CD14-positive monocyte (primary cell): ENCODE results near the gene CPT1C. TPM values are rescaled to one million over a fixed set of nuclear protein-coding genes. Genes with fewer than 3 reads are reported as not detected.

Source experiments
- DNase-seq, 3 donors: peaks; one replicate each; pipeline ENCODE4 v3.0.0-alpha.2; 2011 to 2022
- H2AFZ ChIP-seq: 2 replicates; pipeline ENCODE4 v1.6.0; 2012; ENCODE audit warnings: mild to moderate bottlenecking, low read depth, low read length, inconsistent platforms; ENCODE audit not compliant: insufficient read depth, poor library complexity, severe bottlenecking
- H3K27ac ChIP-seq, 2 donors: 1 replicate in 1 of 2; 2 replicates in 1 of 2; pipeline ENCODE4 v1.5.1; 2012 to 2013; ENCODE audit warnings: low read length in 2 of 2, control low read depth in 1 of 2, inconsistent platforms in 1 of 2, low read depth in 1 of 2, mild to moderate bottlenecking in 1 of 2
- H3K27me3 ChIP-seq, 2 donors: one replicate each; pipeline versions ENCODE4 v1.6.0 to v1.6.1; 2011 to 2013; ENCODE audit warnings: low read length in 2 of 2; ENCODE audit not compliant: control insufficient read depth in 2 of 2, insufficient read depth in 2 of 2
- H3K36me3 ChIP-seq, 2 donors: replicated peaks in 1 of 2; 1 replicate in 1 of 2; 2 replicates in 1 of 2; pipeline versions ENCODE4 v1.5.1 to v1.6.1; 2012 to 2013; ENCODE audit warnings: low read length in 2 of 2, control low read depth in 1 of 2, inconsistent platforms in 1 of 2, mild to moderate bottlenecking in 1 of 2; ENCODE audit not compliant: insufficient read depth in 2 of 2, control insufficient read depth in 1 of 2
- H3K4me1 ChIP-seq, 2 donors: 1 replicate in 1 of 2; 2 replicates in 1 of 2; pipeline versions ENCODE4 v1.5.1 to v1.6.1; 2012 to 2013; ENCODE audit warnings: low read length in 2 of 2, control low read depth in 1 of 2, inconsistent platforms in 1 of 2, mild to moderate bottlenecking in 1 of 2, moderate library complexity in 1 of 2; ENCODE audit not compliant: insufficient read depth in 2 of 2, control insufficient read depth in 1 of 2
- H3K4me2 ChIP-seq: replicated peaks from 2 replicates; pipeline ENCODE3; 2012; ENCODE audit warnings: low read length, moderate library complexity, mild to moderate bottlenecking; ENCODE audit not compliant: poor library complexity, severe bottlenecking; ENCODE audit errors: extremely low read depth
- H3K4me3 ChIP-seq, 3 experiments: fragments of 200-600 bp in 1 of 3; sonication (generic) in 1 of 3; replicated peaks in 1 of 3; 1 replicate in 2 of 3; 2 replicates in 1 of 3; pipeline ENCODE4 v1.5.1; 2011 to 2013; ENCODE audit warnings: low read length in 3 of 3, mild to moderate bottlenecking in 3 of 3, control low read depth in 2 of 3, low read depth in 2 of 3, inconsistent platforms in 1 of 3, moderate library complexity in 1 of 3
- H3K79me2 ChIP-seq: 2 replicates; pipeline ENCODE4 v1.6.0; 2012; ENCODE audit warnings: mild to moderate bottlenecking, control low read depth, inconsistent platforms, low read length, moderate library complexity; ENCODE audit not compliant: insufficient read depth
- H3K9ac ChIP-seq: 2 replicates; pipeline ENCODE4 v1.6.0; 2017; ENCODE audit warnings: low read length, mild to moderate bottlenecking; ENCODE audit not compliant: insufficient read depth, poor library complexity, severe bottlenecking
- H3K9me3 ChIP-seq, 2 donors: replicated peaks in 1 of 2; 1 replicate in 1 of 2; 2 replicates in 1 of 2; pipeline versions ENCODE4 v1.5.1 to v1.6.1; 2012 to 2013; ENCODE audit warnings: low read length in 2 of 2, control low read depth in 1 of 2; ENCODE audit not compliant: control insufficient read depth in 1 of 2, insufficient read depth in 1 of 2
- H4K20me1 ChIP-seq: 2 replicates; pipeline ENCODE4 v1.6.0; 2012; ENCODE audit warnings: mild to moderate bottlenecking, low read length, control low read depth, moderate library complexity; ENCODE audit not compliant: insufficient read depth
- H3K27ac Mint-ChIP-seq, 7 donors: one replicate each; pipeline ENCODE4 v1.8.0; 2020; ENCODE audit warnings: mild to moderate bottlenecking in 7 of 7, mixed read lengths in 7 of 7, moderate library complexity in 6 of 7, inconsistent platforms in 2 of 7
- H3K27me3 Mint-ChIP-seq, 3 donors: one replicate each; pipeline ENCODE4 v1.8.0; 2021 to 2022; ENCODE audit warnings: low read depth in 3 of 3, mild to moderate bottlenecking in 3 of 3, mixed read lengths in 3 of 3, moderate library complexity in 3 of 3, inconsistent platforms in 1 of 3
- H3K36me3 Mint-ChIP-seq, 2 donors: one replicate each; pipeline ENCODE4 v1.8.0; 2020; ENCODE audit warnings: mixed read lengths in 2 of 2, inconsistent platforms in 1 of 2, mild to moderate bottlenecking in 1 of 2
- H3K4me1 Mint-ChIP-seq: one replicate; pipeline ENCODE4 v1.8.0; 2020; ENCODE audit warnings: mild to moderate bottlenecking, mixed read lengths
- H3K4me3 Mint-ChIP-seq, 2 donors: one replicate each; pipeline ENCODE4 v1.8.0; 2020; ENCODE audit warnings: mild to moderate bottlenecking in 2 of 2, mixed read lengths in 2 of 2, moderate library complexity in 1 of 2
- H3K9me3 Mint-ChIP-seq, 7 donors: one replicate each; pipeline ENCODE4 v1.8.0; 2020 to 2022; ENCODE audit warnings: mixed read lengths in 7 of 7, mild to moderate bottlenecking in 6 of 7, moderate library complexity in 6 of 7, inconsistent platforms in 2 of 7
- WGBS: methylation state at CpG from one replicate; pipeline ENCODE4 v1.1.5; 2013; ENCODE audit warnings: missing lambda C conversion rate; ENCODE audit not compliant: insufficient coverage; 5-methylcytosine and 5-hydroxymethylcytosine counted together
- intact Hi-C, 2 donors: fragments of 100-400 bp; cut with micrococcal nuclease; formaldehyde crosslinking; loops; one replicate each; pipeline versions ENCODE4 v1.15.0 to v1.15.1; 2023
- polyA plus RNA-seq, 3 donors: library from polyadenylated mRNA; depleted of rRNA in 1 of 3; unstranded in 2 of 3; stranded (reverse) in 1 of 3; fragments of 300-500 nt in 2 of 3; fragments of >200 nt in 1 of 3; fragmentation: Illumina TruSeq in 2 of 3; gene quantifications; 1 replicate in 2 of 3; 2 replicates in 1 of 3; pipeline ENCODE4 v1.2.3, GENCODE V29; 2012 to 2021
- TF ChIP-seq, protein P1 (sequence below): fragments of 200-600 bp; IDR thresholded peaks from one replicate; pipeline ENCODE4 v1.8.0; 2022; ENCODE audit warnings: antibody characterized with exemption, mild to moderate bottlenecking

CPT1C gene
- polyA plus RNA-seq, 3 donors, result not detected

DNA sequence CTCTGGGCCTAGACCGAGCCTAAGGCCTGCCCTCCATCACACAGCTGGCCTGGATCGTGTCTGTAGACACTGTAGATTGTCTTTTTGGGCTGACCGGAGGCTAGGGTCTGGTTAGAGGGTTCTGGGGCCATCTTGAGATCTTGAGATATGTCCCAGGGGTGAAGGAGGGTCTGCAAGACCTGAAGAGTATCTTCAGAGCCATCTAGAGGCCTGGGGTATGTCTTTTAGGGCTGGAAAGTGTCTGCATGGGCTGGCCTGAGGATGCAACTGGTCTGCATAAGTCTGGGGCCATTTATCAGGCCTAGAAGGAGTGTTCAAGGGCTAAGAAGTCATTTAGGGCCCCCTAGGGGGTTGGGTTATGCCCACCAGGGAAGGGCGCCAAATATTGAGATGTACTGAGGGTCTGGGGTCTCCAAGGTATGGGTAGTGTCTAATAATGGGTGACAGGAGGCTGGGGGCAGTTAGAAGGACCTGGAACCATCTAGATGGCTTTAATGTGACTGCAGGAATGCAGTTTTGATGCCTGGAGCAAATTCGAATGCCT, 48.4 kb upstream of the CPT1C start:
- H3K9me3 Mint-ChIP-seq, result peaks cover 0 to 2% (median 0%) of the 10 kb centered on the region in 7 donors
- intact Hi-C loops, result loop anchor here (1.0 to 5.0 kb wide), 5 partner anchors 22 to 145 kb away; partner anchors contain the start of genes PRMT1 (in 2 of the 2), PRR12 (in 1 of the 2) and RPS11 (in 1 of the 2)

DNA sequence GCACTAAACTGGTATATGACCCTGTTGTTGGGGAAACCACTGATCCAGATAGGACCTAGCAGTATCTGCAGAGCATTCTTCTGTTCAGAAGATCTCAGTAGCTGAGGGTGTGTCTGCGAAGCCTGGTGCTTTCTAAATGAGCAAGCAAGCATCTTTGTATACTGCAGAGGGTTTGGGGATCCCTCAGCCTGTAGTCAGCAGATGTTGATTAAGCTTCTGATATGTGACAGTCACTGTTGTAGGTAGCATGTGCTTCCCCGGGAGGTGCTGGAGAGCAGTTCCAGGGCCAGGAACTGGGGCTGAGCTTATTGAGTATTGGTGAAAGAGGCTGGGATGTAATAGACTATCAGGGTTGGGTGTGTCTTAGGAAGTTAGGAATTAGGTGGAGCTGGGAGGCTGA, 47.5 kb upstream of the CPT1C start:
- H3K27me3 Mint-ChIP-seq, result peaks cover 0 to 10% (median 9%) of the 10 kb centered on the region in 3 donors
- H3K9me3 ChIP-seq, result no peaks in the 10 kb centered on the region
- 89% methylated on average over 2 of the region's 2 CpGs for WGBS
- no peak for DNase-seq
- no peak overlapping the region for H3K4me2 ChIP-seq
- no peaks in the 10 kb centered on the region for H3K27me3 ChIP-seq
- H3K4me1 ChIP-seq, result peaks cover 36 to 41% of the 10 kb centered on the region in 2 donors
- H2AFZ ChIP-seq, result no peak overlapping the region
- no peak overlapping the region for H3K9ac ChIP-seq
- H3K36me3 Mint-ChIP-seq, result peaks cover 24 to 40% of the 10 kb centered on the region in 2 donors
- peaks cover 38% of the 10 kb centered on the region for H4K20me1 ChIP-seq
- peaks cover 41% of the 10 kb centered on the region for H3K79me2 ChIP-seq
- intact Hi-C loops, result loop anchor here (2.0 to 5.0 kb wide), 4 partner anchors 33 to 146 kb away; partner anchors contain the start of genes PRMT1 (in 2 of the 2), PRR12 (in 1 of the 2) and RPS11 (in 1 of the 2)
- H3K36me3 ChIP-seq, result peaks cover 28 to 42% of the 10 kb centered on the region in 2 donors
- TF ChIP-seq, protein P1, sequence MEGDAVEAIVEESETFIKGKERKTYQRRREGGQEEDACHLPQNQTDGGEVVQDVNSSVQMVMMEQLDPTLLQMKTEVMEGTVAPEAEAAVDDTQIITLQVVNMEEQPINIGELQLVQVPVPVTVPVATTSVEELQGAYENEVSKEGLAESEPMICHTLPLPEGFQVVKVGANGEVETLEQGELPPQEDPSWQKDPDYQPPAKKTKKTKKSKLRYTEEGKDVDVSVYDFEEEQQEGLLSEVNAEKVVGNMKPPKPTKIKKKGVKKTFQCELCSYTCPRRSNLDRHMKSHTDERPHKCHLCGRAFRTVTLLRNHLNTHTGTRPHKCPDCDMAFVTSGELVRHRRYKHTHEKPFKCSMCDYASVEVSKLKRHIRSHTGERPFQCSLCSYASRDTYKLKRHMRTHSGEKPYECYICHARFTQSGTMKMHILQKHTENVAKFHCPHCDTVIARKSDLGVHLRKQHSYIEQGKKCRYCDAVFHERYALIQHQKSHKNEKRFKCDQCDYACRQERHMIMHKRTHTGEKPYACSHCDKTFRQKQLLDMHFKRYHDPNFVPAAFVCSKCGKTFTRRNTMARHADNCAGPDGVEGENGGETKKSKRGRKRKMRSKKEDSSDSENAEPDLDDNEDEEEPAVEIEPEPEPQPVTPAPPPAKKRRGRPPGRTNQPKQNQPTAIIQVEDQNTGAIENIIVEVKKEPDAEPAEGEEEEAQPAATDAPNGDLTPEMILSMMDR, result no peak
- H3K4me1 Mint-ChIP-seq, result peaks cover 40% of the 10 kb centered on the region
- peak overlapping the region in 1 of 2 donors; percentile 98 for H3K27ac ChIP-seq
- peaks cover 0 to 2% (median 0%) of the 10 kb centered on the region in 7 donors for H3K9me3 Mint-ChIP-seq
- no peak overlapping the region for H3K4me3 Mint-ChIP-seq
- peak overlapping the region in 1 of 3 experiments; percentile 99 for H3K4me3 ChIP-seq
- H3K27ac Mint-ChIP-seq, result peak overlapping the region in 2 of 7 donors; percentile 7 to 53

More for the DNA sequence above, 48.4 kb upstream of the CPT1C start:
- Mint-ChIP-seq H3K36me3 (peaks cover 24 to 34% of the 10 kb centered on the region in 2 donors), H3K4me1 (peaks cover 49% of the 10 kb centered on the region), H3K27me3 (peaks cover 0 to 12% (median 9%) of the 10 kb centered on the region in 3 donors), H3K27ac (peak overlapping the region; percentile 91 to 100 (median 98)), H3K4me3 (peak overlapping the region; percentile 95 to 99)
- peak in 1 of 3 donors; percentile 23 for DNase-seq
- Histone ChIP-seq H3K9ac (peak overlapping the region; percentile 98), H3K4me3 (peak overlapping the region; percentile 70 to 99 (median 98)), H3K27ac (peak overlapping the region; percentile 86 to 98), H3K9me3 (no peaks in the 10 kb centered on the region), H3K4me1 (peaks cover 45 to 50% of the 10 kb centered on the region in 2 donors), H4K20me1 (peaks cover 30% of the 10 kb centered on the region), H3K4me2 (peak overlapping the region; percentile 94), H3K79me2 (peaks cover 41% of the 10 kb centered on the region), H3K36me3 (peaks cover 20 to 33% of the 10 kb centered on the region in 2 donors), H2AFZ (peak overlapping the region; percentile 94), H3K27me3 (no peaks in the 10 kb centered on the region)
- 6% methylated on average over 3 of the region's 5 CpGs for WGBS
- TF ChIP-seq, protein P1, result no peak
